IMR-90 (cell line): ENCODE measurements around the gene SLC25A26.

ENCODE experiments used
- BHLHE40 ChIP-seq: fragments of 150-350 bp; IDR thresholded peaks from 2 replicates; pipeline ENCODE4 v1.6.1; 2016; ENCODE audit warnings: mild to moderate bottlenecking, low read depth, low read length
- CEBPB ChIP-seq: IDR thresholded peaks from 2 replicates; pipeline ENCODE4 v1.6.1; 2012; ENCODE audit warnings: low read depth, low read length, improper control_type of control experiment
- CHD1 ChIP-seq: IDR thresholded peaks from 2 replicates; pipeline ENCODE4 v1.6.1; 2012; ENCODE audit warnings: low read depth, low read length, improper control_type of control experiment
- FOS ChIP-seq: fragments of 150-350 bp; IDR thresholded peaks from 2 replicates; pipeline ENCODE4 v1.6.1; 2016; ENCODE audit warnings: low read depth, low read length
- MAFK ChIP-seq: IDR thresholded peaks from 2 replicates; pipeline ENCODE4 v1.6.1; 2012; ENCODE audit warnings: low read depth, low read length, improper control_type of control experiment
- MAZ ChIP-seq: IDR thresholded peaks from 2 replicates; pipeline ENCODE4 v1.6.1; 2012; ENCODE audit warnings: low read depth, mild to moderate bottlenecking, low read length, improper control_type of control experiment, moderate library complexity, borderline replicate concordance
- POLR2A ChIP-seq: IDR thresholded peaks from 2 replicates; pipeline ENCODE4 v1.6.1; 2012; ENCODE audit warnings: mild to moderate bottlenecking, low read depth, low read length
- RAD21 ChIP-seq: IDR thresholded peaks from 2 replicates; pipeline ENCODE4 v1.6.1; 2012; ENCODE audit warnings: low read length, improper control_type of control experiment
- RCOR1 ChIP-seq: IDR thresholded peaks from 2 replicates; pipeline ENCODE4 v1.6.1; 2012; ENCODE audit warnings: mild to moderate bottlenecking, low read length, improper control_type of control experiment; ENCODE audit not compliant: insufficient replicate concordance
- RFX5 ChIP-seq: IDR thresholded peaks from 2 replicates; pipeline ENCODE4 v1.8.0; 2012; ENCODE audit warnings: low read depth, mild to moderate bottlenecking, low read length, moderate library complexity
- SMC3 ChIP-seq: fragments of 150-350 bp; IDR thresholded peaks from 2 replicates; pipeline ENCODE4 v1.6.1; 2016; ENCODE audit warnings: low read depth, mild to moderate bottlenecking, antibody characterized with exemption, low read length, moderate library complexity
- TF ChIP-seq, protein P1 (sequence below): conservative IDR thresholded peaks from 2 replicates; pipeline ENCODE4 v1.5.1; 2012; ENCODE audit warnings: mild to moderate bottlenecking, low read depth, low read length, improper control_type of control experiment
- TF ChIP-seq, protein P2 (sequence below): fragments of 150-350 bp; IDR thresholded peaks from 2 replicates; pipeline ENCODE4 v1.6.1; 2017; ENCODE audit warnings: mild to moderate bottlenecking, antibody characterized with exemption, low read length, low read depth
- TF ChIP-seq, protein P3 (sequence below): fragments of 150-350 bp; IDR thresholded peaks from 2 replicates; pipeline ENCODE4 v1.6.1; 2016; ENCODE audit warnings: low read depth, mild to moderate bottlenecking, low read length, moderate library complexity, borderline replicate concordance

GRCh38 chr3:66237552-66237951 is 16.8 kb downstream of the SLC25A26 start:
- TF ChIP-seq, protein P1, sequence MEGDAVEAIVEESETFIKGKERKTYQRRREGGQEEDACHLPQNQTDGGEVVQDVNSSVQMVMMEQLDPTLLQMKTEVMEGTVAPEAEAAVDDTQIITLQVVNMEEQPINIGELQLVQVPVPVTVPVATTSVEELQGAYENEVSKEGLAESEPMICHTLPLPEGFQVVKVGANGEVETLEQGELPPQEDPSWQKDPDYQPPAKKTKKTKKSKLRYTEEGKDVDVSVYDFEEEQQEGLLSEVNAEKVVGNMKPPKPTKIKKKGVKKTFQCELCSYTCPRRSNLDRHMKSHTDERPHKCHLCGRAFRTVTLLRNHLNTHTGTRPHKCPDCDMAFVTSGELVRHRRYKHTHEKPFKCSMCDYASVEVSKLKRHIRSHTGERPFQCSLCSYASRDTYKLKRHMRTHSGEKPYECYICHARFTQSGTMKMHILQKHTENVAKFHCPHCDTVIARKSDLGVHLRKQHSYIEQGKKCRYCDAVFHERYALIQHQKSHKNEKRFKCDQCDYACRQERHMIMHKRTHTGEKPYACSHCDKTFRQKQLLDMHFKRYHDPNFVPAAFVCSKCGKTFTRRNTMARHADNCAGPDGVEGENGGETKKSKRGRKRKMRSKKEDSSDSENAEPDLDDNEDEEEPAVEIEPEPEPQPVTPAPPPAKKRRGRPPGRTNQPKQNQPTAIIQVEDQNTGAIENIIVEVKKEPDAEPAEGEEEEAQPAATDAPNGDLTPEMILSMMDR = no peak
- TF ChIP-seq RCOR1 (no peak), CHD1 (no peak), FOS (no peak), RFX5 (no peak), RAD21 (no peak), POLR2A (no peak), SMC3 (no peak), MAFK (no peak), MAZ (no peak), BHLHE40 (no peak), CEBPB (no peak)
- TF ChIP-seq, protein P2, sequence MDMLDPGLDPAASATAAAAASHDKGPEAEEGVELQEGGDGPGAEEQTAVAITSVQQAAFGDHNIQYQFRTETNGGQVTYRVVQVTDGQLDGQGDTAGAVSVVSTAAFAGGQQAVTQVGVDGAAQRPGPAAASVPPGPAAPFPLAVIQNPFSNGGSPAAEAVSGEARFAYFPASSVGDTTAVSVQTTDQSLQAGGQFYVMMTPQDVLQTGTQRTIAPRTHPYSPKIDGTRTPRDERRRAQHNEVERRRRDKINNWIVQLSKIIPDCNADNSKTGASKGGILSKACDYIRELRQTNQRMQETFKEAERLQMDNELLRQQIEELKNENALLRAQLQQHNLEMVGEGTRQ = no peak
- TF ChIP-seq, protein P3, sequence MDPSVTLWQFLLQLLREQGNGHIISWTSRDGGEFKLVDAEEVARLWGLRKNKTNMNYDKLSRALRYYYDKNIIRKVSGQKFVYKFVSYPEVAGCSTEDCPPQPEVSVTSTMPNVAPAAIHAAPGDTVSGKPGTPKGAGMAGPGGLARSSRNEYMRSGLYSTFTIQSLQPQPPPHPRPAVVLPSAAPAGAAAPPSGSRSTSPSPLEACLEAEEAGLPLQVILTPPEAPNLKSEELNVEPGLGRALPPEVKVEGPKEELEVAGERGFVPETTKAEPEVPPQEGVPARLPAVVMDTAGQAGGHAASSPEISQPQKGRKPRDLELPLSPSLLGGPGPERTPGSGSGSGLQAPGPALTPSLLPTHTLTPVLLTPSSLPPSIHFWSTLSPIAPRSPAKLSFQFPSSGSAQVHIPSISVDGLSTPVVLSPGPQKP = no peak
